Neural cell (in vitro differentiated cells): Measurements from ENCODE around the gene TNF. TPM values are rescaled to one million over a fixed set of nuclear protein-coding genes. Genes with fewer than 3 reads are reported as not detected.

Source experiments
- H2AFZ ChIP-seq: fragments of 200-600, 300-800 bp; sonication (generic), shearing (Covaris generic); 2 replicates; pipeline ENCODE4 v1.6.0; 2014; ENCODE audit warnings: low read depth, mild to moderate bottlenecking, antibody characterized with exemption, low read length, moderate library complexity
- H3F3A ChIP-seq: fragments of 200-600 bp; shearing (Covaris generic); 2 replicates; pipeline ENCODE4 v1.6.1; 2016; ENCODE audit warnings: mild to moderate bottlenecking, moderate library complexity, mixed read lengths, antibody characterized with exemption, low read length; ENCODE audit not compliant: insufficient read depth, poor library complexity, severe bottlenecking
- H3K27ac ChIP-seq: fragments of 200-600, 300-800 bp; sonication (generic), shearing (Covaris generic); 2 replicates; pipeline ENCODE4 v1.5.1; 2014; ENCODE audit warnings: mild to moderate bottlenecking, low read length, moderate library complexity
- H3K27me3 ChIP-seq: fragments of 300-800, 200-600 bp; sonication (generic), shearing (Covaris generic); 2 replicates; pipeline ENCODE4 v1.6.0; 2014; ENCODE audit warnings: mild to moderate bottlenecking, low read depth, low read length, moderate library complexity; ENCODE audit not compliant: insufficient read depth
- H3K36me3 ChIP-seq: fragments of 300-800, 200-600 bp; sonication (generic), shearing (Covaris generic); 2 replicates; pipeline ENCODE4 v1.5.1; 2014; ENCODE audit warnings: mild to moderate bottlenecking, antibody characterized with exemption, low read length, moderate library complexity; ENCODE audit not compliant: insufficient read depth
- H3K4me2 ChIP-seq: fragments of 300-800, 200-600 bp; sonication (generic), shearing (Covaris generic); 2 replicates; pipeline ENCODE4 v1.6.0; 2014; ENCODE audit warnings: mild to moderate bottlenecking, low read length
- H3K4me3 ChIP-seq: fragments of 300-800, 200-600 bp; sonication (generic), shearing (Covaris generic); 2 replicates; pipeline ENCODE4 v1.5.1; 2014; ENCODE audit warnings: mild to moderate bottlenecking, low read length, moderate library complexity
- H3K79me2 ChIP-seq: fragments of 200-600 bp; shearing (Covaris generic); replicated peaks from 2 replicates; pipeline ENCODE4 v1.6.0; 2014; ENCODE audit warnings: mild to moderate bottlenecking, low read length, moderate library complexity; ENCODE audit not compliant: insufficient read depth
- H3K9ac ChIP-seq: fragments of 300-800, 200-600 bp; sonication (generic), shearing (Covaris generic); 2 replicates; pipeline ENCODE4 v1.6.1; 2016; ENCODE audit warnings: mild to moderate bottlenecking, low read length, mixed read lengths
- H3K9me2 ChIP-seq: fragments of 200-600 bp; shearing (Covaris generic); 2 replicates; pipeline ENCODE4 v1.6.1; 2016; ENCODE audit warnings: mild to moderate bottlenecking, low read length, mixed read lengths; ENCODE audit not compliant: insufficient read depth
- H3K9me3 ChIP-seq: fragments of 200-600, 300-800 bp; sonication (generic), shearing (Covaris generic); 2 replicates; pipeline ENCODE4 v1.6.1; 2016; ENCODE audit warnings: mild to moderate bottlenecking, mixed run types, low read length, moderate library complexity, mixed read lengths
- H4K20me1 ChIP-seq: fragments of 200-600 bp; shearing (Covaris generic); 2 replicates; pipeline ENCODE4 v1.6.1; 2016; ENCODE audit warnings: mild to moderate bottlenecking, mixed run types; ENCODE audit not compliant: insufficient read depth
- EP300 ChIP-seq: fragments of 450-650 bp; conservative IDR thresholded peaks from 2 replicates; pipeline ENCODE4 v1.6.1; 2014; ENCODE audit warnings: antibody characterized with exemption, mild to moderate bottlenecking, moderate library complexity; ENCODE audit not compliant: poor library complexity, severe bottlenecking
- EZH2 ChIP-seq: fragments of 200-600, 300-800 bp; shearing (Covaris generic), sonication (generic); IDR thresholded peaks from 2 replicates; pipeline ENCODE4 v1.6.1; 2014; ENCODE audit warnings: antibody characterized with exemption, low read length, borderline replicate concordance, mild to moderate bottlenecking; ENCODE audit not compliant: insufficient read depth, poor library complexity, severe bottlenecking
- MXI1 ChIP-seq: fragments of 450-650 bp; conservative IDR thresholded peaks from 2 replicates; pipeline ENCODE4 v1.6.1; 2014; ENCODE audit warnings: antibody characterized with exemption, mild to moderate bottlenecking; ENCODE audit not compliant: poor library complexity, severe bottlenecking
- POLR2AphosphoS5 ChIP-seq: IDR thresholded peaks from 2 replicates; pipeline ENCODE4 v1.6.1; 2012
- RAD21 ChIP-seq: fragments of 450-650 bp; conservative IDR thresholded peaks from 2 replicates; pipeline ENCODE4 v1.6.1; 2014; ENCODE audit warnings: antibody characterized with exemption, mild to moderate bottlenecking, moderate library complexity
- SMC3 ChIP-seq: fragments of 450-650 bp; conservative IDR thresholded peaks from 2 replicates; pipeline ENCODE4 v1.6.1; 2014; ENCODE audit warnings: antibody characterized with exemption, mild to moderate bottlenecking, moderate library complexity; ENCODE audit not compliant: poor library complexity
- TAF1 ChIP-seq: IDR thresholded peaks from 2 replicates; pipeline ENCODE4 v1.6.1; 2012; ENCODE audit warnings: low read depth
- polyA plus RNA-seq: library from polyadenylated mRNA; depleted of rRNA; stranded (reverse); fragments of >200 nt; gene quantifications from 2 replicates; pipeline ENCODE4 v1.2.3, GENCODE V29; 2014
- TF ChIP-seq, protein P1 (sequence below): fragments of 450-650 bp; IDR thresholded peaks from 2 replicates; pipeline ENCODE4 v1.5.1; 2014; ENCODE audit warnings: antibody characterized with exemption, mild to moderate bottlenecking, moderate library complexity; ENCODE audit not compliant: poor library complexity, severe bottlenecking
- TF ChIP-seq, protein P2 (sequence below): IDR thresholded peaks from 2 replicates; pipeline ENCODE4 v1.6.1; 2012; ENCODE audit warnings: borderline replicate concordance

The TNF gene
- polyA plus RNA-seq, 1 donor from 2014 or later, result not detected

DNA sequence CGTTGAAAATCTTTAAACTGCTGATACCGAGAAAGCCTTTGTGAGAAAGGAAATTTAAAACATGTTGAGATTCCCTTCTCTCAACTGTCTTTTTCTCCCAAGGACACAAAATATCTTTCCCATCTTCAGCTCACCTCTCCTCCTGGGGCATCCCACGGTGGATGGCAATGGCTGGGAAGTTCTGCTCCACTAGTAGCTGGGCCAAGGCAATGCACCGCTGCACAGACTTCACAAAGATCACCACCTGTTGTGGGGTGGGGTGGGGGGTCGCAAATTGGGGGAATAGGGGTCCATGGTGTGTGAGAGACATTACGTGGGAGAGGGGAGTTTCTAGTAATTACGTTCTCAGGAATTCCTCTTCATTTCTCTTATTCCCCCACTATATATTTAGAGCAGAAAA, 44.2 kb upstream of the TNF start:
- H3K27ac ChIP-seq, result no peak overlapping the region
- H4K20me1 ChIP-seq, result peaks cover 16% of the 10 kb centered on the region
- H2AFZ ChIP-seq, result no peak overlapping the region
- H3F3A ChIP-seq, result peaks cover 3% of the 10 kb centered on the region
- peaks cover 4% of the 10 kb centered on the region for H3K79me2 ChIP-seq
- no peaks in the 10 kb centered on the region for H3K9me2 ChIP-seq
- no peaks in the 10 kb centered on the region for H3K9me3 ChIP-seq
- H3K27me3 ChIP-seq, result no peaks in the 10 kb centered on the region
- no peak overlapping the region for H3K4me2 ChIP-seq
- H3K36me3 ChIP-seq, result no peaks in the 10 kb centered on the region
- no peak overlapping the region for H3K9ac ChIP-seq
- H3K4me3 ChIP-seq, result no peak overlapping the region
- TF ChIP-seq, protein P1, sequence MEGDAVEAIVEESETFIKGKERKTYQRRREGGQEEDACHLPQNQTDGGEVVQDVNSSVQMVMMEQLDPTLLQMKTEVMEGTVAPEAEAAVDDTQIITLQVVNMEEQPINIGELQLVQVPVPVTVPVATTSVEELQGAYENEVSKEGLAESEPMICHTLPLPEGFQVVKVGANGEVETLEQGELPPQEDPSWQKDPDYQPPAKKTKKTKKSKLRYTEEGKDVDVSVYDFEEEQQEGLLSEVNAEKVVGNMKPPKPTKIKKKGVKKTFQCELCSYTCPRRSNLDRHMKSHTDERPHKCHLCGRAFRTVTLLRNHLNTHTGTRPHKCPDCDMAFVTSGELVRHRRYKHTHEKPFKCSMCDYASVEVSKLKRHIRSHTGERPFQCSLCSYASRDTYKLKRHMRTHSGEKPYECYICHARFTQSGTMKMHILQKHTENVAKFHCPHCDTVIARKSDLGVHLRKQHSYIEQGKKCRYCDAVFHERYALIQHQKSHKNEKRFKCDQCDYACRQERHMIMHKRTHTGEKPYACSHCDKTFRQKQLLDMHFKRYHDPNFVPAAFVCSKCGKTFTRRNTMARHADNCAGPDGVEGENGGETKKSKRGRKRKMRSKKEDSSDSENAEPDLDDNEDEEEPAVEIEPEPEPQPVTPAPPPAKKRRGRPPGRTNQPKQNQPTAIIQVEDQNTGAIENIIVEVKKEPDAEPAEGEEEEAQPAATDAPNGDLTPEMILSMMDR, result no peak
- TF ChIP-seq, protein P2, sequence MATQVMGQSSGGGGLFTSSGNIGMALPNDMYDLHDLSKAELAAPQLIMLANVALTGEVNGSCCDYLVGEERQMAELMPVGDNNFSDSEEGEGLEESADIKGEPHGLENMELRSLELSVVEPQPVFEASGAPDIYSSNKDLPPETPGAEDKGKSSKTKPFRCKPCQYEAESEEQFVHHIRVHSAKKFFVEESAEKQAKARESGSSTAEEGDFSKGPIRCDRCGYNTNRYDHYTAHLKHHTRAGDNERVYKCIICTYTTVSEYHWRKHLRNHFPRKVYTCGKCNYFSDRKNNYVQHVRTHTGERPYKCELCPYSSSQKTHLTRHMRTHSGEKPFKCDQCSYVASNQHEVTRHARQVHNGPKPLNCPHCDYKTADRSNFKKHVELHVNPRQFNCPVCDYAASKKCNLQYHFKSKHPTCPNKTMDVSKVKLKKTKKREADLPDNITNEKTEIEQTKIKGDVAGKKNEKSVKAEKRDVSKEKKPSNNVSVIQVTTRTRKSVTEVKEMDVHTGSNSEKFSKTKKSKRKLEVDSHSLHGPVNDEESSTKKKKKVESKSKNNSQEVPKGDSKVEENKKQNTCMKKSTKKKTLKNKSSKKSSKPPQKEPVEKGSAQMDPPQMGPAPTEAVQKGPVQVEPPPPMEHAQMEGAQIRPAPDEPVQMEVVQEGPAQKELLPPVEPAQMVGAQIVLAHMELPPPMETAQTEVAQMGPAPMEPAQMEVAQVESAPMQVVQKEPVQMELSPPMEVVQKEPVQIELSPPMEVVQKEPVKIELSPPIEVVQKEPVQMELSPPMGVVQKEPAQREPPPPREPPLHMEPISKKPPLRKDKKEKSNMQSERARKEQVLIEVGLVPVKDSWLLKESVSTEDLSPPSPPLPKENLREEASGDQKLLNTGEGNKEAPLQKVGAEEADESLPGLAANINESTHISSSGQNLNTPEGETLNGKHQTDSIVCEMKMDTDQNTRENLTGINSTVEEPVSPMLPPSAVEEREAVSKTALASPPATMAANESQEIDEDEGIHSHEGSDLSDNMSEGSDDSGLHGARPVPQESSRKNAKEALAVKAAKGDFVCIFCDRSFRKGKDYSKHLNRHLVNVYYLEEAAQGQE, result no peak
- TF ChIP-seq RAD21 (no peak), POLR2AphosphoS5 (no peak), EP300 (no peak), MXI1 (no peak), EZH2 (no peak), TAF1 (no peak), SMC3 (no peak)

DNA sequence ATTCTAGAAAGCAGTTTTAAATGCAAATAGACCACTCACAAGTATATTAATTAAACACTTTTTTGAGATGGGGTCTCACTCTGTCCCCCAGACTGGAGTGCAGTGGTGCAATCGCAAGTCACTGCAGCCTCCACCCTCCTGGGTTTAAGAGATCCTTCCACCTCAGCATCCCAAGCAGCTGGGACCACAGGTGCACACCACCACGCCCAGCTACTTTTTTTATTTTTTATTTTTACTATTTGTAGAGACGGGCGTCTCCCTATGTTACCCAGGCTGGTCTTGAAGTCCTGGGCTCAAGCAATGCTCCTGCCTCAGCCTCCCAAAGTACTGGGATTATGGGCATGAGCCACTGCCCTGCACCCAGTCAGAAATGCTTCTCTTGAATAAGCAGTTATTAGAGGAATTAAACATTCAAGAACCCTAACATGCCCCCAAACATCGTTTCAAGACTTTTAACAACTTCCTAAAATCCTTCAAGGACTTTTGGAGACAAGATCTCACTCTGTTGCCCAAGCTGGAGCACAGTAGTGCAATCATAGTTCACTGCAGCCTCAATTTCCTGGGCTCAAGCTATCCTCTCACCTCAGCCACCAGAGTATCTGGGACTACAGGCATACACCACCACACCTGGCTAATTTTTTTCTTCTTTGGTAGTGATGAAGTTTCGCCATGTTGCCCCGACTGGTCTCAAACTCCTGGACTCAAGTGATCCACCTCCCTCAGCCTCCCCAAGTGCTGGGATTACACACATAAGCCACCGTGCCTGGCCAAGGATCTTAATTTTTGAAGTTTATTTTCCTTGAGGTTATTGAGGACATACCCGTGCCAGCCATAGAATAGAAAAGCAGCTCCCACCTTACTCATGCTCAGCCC, 43.4 kb upstream of the TNF start:
- H3K27me3 ChIP-seq, result no peaks in the 10 kb centered on the region
- no peaks in the 10 kb centered on the region for H3K9me3 ChIP-seq
- peaks cover 24% of the 10 kb centered on the region for H4K20me1 ChIP-seq
- no peak overlapping the region for H3K4me3 ChIP-seq
- peaks cover 10% of the 10 kb centered on the region for H3K79me2 ChIP-seq
- H3F3A ChIP-seq, result peaks cover 3% of the 10 kb centered on the region
- no peak overlapping the region for H2AFZ ChIP-seq
- H3K9ac ChIP-seq, result no peak overlapping the region
- TF ChIP-seq EP300 (no peak), RAD21 (no peak), POLR2AphosphoS5 (no peak), TAF1 (no peak), EZH2 (no peak), SMC3 (no peak), MXI1 (no peak)
- TF ChIP-seq, protein P1, result no peak
- TF ChIP-seq, protein P2, result no peak
- H3K36me3 ChIP-seq, result no peaks in the 10 kb centered on the region
- H3K27ac ChIP-seq, result no peak overlapping the region
- no peaks in the 10 kb centered on the region for H3K9me2 ChIP-seq
- no peak overlapping the region for H3K4me2 ChIP-seq
